NCI-H1694 (cell line): ENCODE results near the gene SLC51B.
A peak's percentile ranks its signal among the peaks of the same experiment; 100 is the strongest.

ENCODE experiments used
- DNase-seq: peaks from one replicate; lab custom pipeline; 2025; lab: John Stamatoyannopoulos, UW

SLC51B gene

GRCh38 chr15:65100442-65100841 lies 55.3 kb downstream of the SLC51B start:
- DNase-seq: no peak

GRCh38 chr15:65101411-65101890 lies 56.3 kb downstream of the SLC51B start:
- DNase-seq: peak; percentile 59

- DNase-seq: no peak
Observed at GRCh38 chr15:65101891-65102708, 56.9 kb downstream of the SLC51B start.

GRCh38 chr15:65102912-65103311 lies 57.7 kb downstream of the SLC51B start:
- DNase-seq: no peak
